Upper lobe of left lung (tissue), 6 donors: ENCODE data around the gene CCDC12. TPM values are rescaled to one million over a fixed set of nuclear protein-coding genes. Genes with fewer than 3 reads are reported as not detected.
A peak's percentile ranks its signal among the peaks of the same experiment; 100 is the strongest.

Experiments
- ATAC-seq, 2 donors: fragments of 200-7000 bp; cut with Tn5 transposase; one replicate each; pipeline ENCODE4 v1.9.1; 2022; ENCODE audit warnings: mild to moderate bottlenecking in 2 of 2, moderate library complexity in 2 of 2; ENCODE audit not compliant: low FRiP score in 2 of 2
- DNase-seq, 2 donors: peaks; one replicate each; pipeline ENCODE4 v3.0.0-alpha.2; 2019 to 2020
- H3K27ac ChIP-seq, 4 donors: fragments of 200-600 bp; sonication (generic); one replicate each; pipeline ENCODE4 v1.5.1; 2016 to 2019
- H3K27me3 ChIP-seq, 4 donors: fragments of 200-600 bp; sonication (generic); one replicate each; pipeline ENCODE4 v1.5.1; 2017 to 2019
- H3K36me3 ChIP-seq, 4 donors: fragments of 200-600 bp; sonication (generic); one replicate each; pipeline ENCODE4 v1.5.1; 2016 to 2019
- H3K4me1 ChIP-seq, 4 donors: fragments of 200-600 bp; sonication (generic); one replicate each; pipeline ENCODE4 v1.5.1; 2018 to 2019
- H3K4me3 ChIP-seq, 4 donors: fragments of 200-600 bp; sonication (generic); one replicate each; pipeline ENCODE4 v1.5.1; 2017 to 2019; ENCODE audit warnings: mild to moderate bottlenecking in 2 of 4, moderate library complexity in 1 of 4
- H3K9me3 ChIP-seq, 4 donors: fragments of 200-600 bp; sonication (generic); one replicate each; pipeline ENCODE4 v1.5.1; 2018 to 2019
- CTCF ChIP-seq, 6 experiments: fragments of 450-650 bp in 4 of 6; fragments of 200-600 bp in 2 of 6; sonication (generic) in 2 of 6; IDR thresholded peaks; one replicate each; pipeline ENCODE4 v1.5.1; 2016 to 2019; ENCODE audit warnings: antibody characterized with exemption in 6 of 6
- EP300 ChIP-seq, 4 donors: sonication (generic); formaldehyde crosslinking; IDR thresholded peaks; one replicate each; pipeline ENCODE4 v1.5.1; 2017; ENCODE audit warnings: antibody characterized with exemption in 4 of 4, control low read depth in 2 of 4
- POLR2A ChIP-seq, 4 donors: fragments of 450-650 bp; IDR thresholded peaks; one replicate each; pipeline ENCODE4 v1.5.1; 2016 to 2017; ENCODE audit warnings: antibody characterized with exemption in 4 of 4, mild to moderate bottlenecking in 2 of 4
- POLR2AphosphoS5 ChIP-seq, 2 donors: sonication (generic); formaldehyde crosslinking; IDR thresholded peaks; one replicate each; pipeline ENCODE4 v1.5.1; 2017; ENCODE audit warnings: antibody characterized with exemption in 2 of 2
- WGBS, 2 donors: methylation state at CpG; one replicate each; pipeline ENCODE4 v1.1.5; 2017 to 2018; 5-methylcytosine and 5-hydroxymethylcytosine counted together
- total RNA-seq, 6 donors: library from RNA; depleted of rRNA in 4 of 6; stranded (reverse); fragments of >200 nt in 4 of 6; gene quantifications; one replicate each; pipeline versions ENCODE4 v1.1.0 to v1.2.1, GENCODE V29; 2016 to 2021
- donor health status: DM: no; HTN: no; CAD: no; lungs with moderate emphysema.
- donor health status: DM: no; HTN: yes; CAD: no; lungs with severe emphysema.

The CCDC12 gene
- total RNA-seq, 6 donors from 2014 or later, result 42.3 to 93.2 (median 69.8) TPM

DNA sequence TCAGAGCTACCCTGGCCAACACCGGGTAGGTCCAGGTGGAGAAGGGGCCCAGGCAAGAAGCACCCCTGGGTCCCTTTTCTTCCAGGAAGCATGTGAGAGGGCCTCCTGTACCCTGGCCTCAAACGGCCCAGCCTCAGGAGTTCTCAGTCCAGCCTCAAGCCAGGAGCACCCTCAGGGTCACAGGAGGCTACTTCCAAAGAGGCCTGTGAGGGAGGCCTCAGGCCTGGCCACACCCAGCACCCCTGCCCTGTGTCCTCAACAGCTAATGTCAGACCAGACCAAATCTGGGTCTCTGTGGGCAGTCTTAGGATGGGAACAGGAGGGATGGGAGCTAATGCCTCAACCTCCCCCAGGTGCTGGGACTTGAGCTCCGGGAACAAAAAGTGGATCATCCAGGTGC, 75.5 kb downstream of the CCDC12 start:
- peaks cover 18 to 20% (median 18%) of the 10 kb centered on the region in 4 donors for H3K4me1 ChIP-seq
- no peak overlapping the region for H3K27ac ChIP-seq
- TF ChIP-seq EP300 (IDR thresholded peaks at IDR 0.05), result no peak
- no peak for TF ChIP-seq POLR2A (IDR thresholded peaks at IDR 0.05)
- no peak for TF ChIP-seq POLR2AphosphoS5 (IDR thresholded peaks at IDR 0.05)
- no peak for TF ChIP-seq CTCF (IDR thresholded peaks at IDR 0.05)
- H3K36me3 ChIP-seq, result no peaks in the 10 kb centered on the region
- no peaks in the 10 kb centered on the region for H3K9me3 ChIP-seq
- WGBS, 2 donors, result 40 to 76% methylated on average over 1 to 3 of the region's 3 CpGs
- no peak for ATAC-seq
- H3K27me3 ChIP-seq, result peaks cover 0 to 11% (median 4%) of the 10 kb centered on the region in 4 donors
- no peak overlapping the region for H3K4me3 ChIP-seq
- no peak for DNase-seq

GRCh38 chr3:46900356-46900755, 76.2 kb downstream of the CCDC12 start:
- no peak overlapping the region for H3K4me3 ChIP-seq
- H3K36me3 ChIP-seq, result no peaks in the 10 kb centered on the region
- no peak for DNase-seq
- peaks cover 0 to 11% (median 4%) of the 10 kb centered on the region in 4 donors for H3K27me3 ChIP-seq
- ATAC-seq, result no peak
- H3K27ac ChIP-seq, result no peak overlapping the region
- no peak for TF ChIP-seq EP300 (IDR thresholded peaks at IDR 0.05)
- TF ChIP-seq POLR2A (IDR thresholded peaks at IDR 0.05), result no peak
- TF ChIP-seq CTCF (IDR thresholded peaks at IDR 0.05), result no peak
- no peak for TF ChIP-seq POLR2AphosphoS5 (IDR thresholded peaks at IDR 0.05)
- no peaks in the 10 kb centered on the region for H3K9me3 ChIP-seq
- WGBS, 2 donors, result 93 to 94% methylated on average over 6 of the region's 6 CpGs
- H3K4me1 ChIP-seq, result peaks cover 18 to 23% (median 19%) of the 10 kb centered on the region in 4 donors

DNA sequence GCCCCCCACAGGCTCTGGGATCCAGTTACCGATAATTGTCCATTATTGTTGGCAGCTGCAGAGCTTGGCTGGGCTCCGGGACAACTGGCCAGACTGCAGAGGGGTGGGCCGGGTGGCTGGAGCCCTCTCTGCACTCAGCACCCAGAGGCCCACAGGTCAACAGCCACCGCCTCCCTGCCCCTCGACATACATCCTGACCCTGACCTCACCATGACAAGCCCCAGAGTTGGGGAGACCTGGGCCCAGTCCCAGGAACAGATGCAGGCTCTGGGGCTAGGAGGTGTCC, 76.6 kb downstream of the CCDC12 start:
- TF ChIP-seq CTCF (IDR thresholded peaks at IDR 0.05), result no peak
- TF ChIP-seq EP300 (IDR thresholded peaks at IDR 0.05), result no peak
- TF ChIP-seq POLR2AphosphoS5 (IDR thresholded peaks at IDR 0.05), result no peak
- no peak for TF ChIP-seq POLR2A (IDR thresholded peaks at IDR 0.05)
- ATAC-seq, result no peak
- Histone ChIP-seq H3K27me3 (peaks cover 0 to 11% (median 4%) of the 10 kb centered on the region in 4 donors), H3K9me3 (no peaks in the 10 kb centered on the region), H3K36me3 (no peaks in the 10 kb centered on the region), H3K4me1 (peaks cover 18 to 25% (median 19%) of the 10 kb centered on the region in 4 donors), H3K4me3 (no peak overlapping the region), H3K27ac (no peak overlapping the region)
- WGBS, 2 donors, result 89 to 90% methylated on average over 3 to 5 of the region's 5 CpGs
- DNase-seq, result peak in 1 of 2 donors; percentile 57

GRCh38 chr3:46899151-46900006, 77.2 kb downstream of the CCDC12 start:
- H3K9me3 ChIP-seq, result no peaks in the 10 kb centered on the region
- no peak for ATAC-seq
- no peak for TF ChIP-seq EP300 (IDR thresholded peaks at IDR 0.05)
- no peak for TF ChIP-seq CTCF (IDR thresholded peaks at IDR 0.05)
- TF ChIP-seq POLR2A (IDR thresholded peaks at IDR 0.05), result no peak
- TF ChIP-seq POLR2AphosphoS5 (IDR thresholded peaks at IDR 0.05), result peak; percentile 40 to 51
- WGBS, 2 donors, result 82 to 88% methylated on average over 16 to 21 of the region's 22 CpGs
- no peak overlapping the region for H3K4me3 ChIP-seq
- H3K27me3 ChIP-seq, result peaks cover 0 to 11% (median 4%) of the 10 kb centered on the region in 4 donors
- no peaks in the 10 kb centered on the region for H3K36me3 ChIP-seq
- H3K4me1 ChIP-seq, result peaks cover 18 to 25% (median 19%) of the 10 kb centered on the region in 4 donors
- peak overlapping the region in 2 of 4 donors; percentile 9 to 18 for H3K27ac ChIP-seq
- peak in 1 of 2 donors; percentile 62 for DNase-seq
